Measurements from ENCODE around the gene GATA2. TPM values are rescaled to one million over a fixed set of nuclear protein-coding genes. Genes with fewer than 3 reads are reported as not detected.

Gene GATA2
- total and polyA plus RNA-seq, 2 of the 13 experiments (the other 11 are each of a cell fraction or from before 2014, with no cell fraction given), result 3.5 to 6.2 TPM

DNA sequence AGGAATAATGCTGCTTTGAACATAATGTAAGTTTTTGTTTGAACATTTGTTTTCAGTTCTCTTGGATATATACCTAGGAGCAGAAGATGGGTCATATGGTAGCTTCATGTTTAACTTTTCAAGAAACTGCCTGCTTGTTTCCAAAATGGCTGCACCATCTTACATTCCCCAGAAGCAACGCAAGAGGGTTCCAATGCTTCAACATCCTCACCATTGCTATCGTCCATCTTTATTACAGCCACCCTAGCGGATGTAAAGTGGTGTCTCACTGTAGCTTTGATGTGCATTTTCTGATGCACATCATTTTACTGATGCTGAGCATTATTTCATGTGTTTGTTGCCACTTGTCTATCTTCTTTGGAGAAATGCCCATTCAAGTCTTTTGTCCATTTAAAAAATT, 46.4 kb upstream of the GATA2 start (continued):
- no peak for TF ChIP-seq RNF219 (CRISPR knock-in tag; IDR thresholded peaks at IDR 0.05)

- intact Hi-C loops (cut with micrococcal nuclease; ENCODE audit: unreplicated experiment), result no loop called here
- no peak for TF ChIP-seq PRMT3 (CRISPR knock-in tag; IDR thresholded peaks at IDR 0.05; ENCODE audit: borderline replicate concordance, low read depth)
- TF ChIP-seq EP300 (IDR thresholded peaks at IDR 0.05; ENCODE audit: low read depth in 2 of 2, low read length in 2 of 2), result no peak
- TF ChIP-seq EP300 (CRISPR knock-in tag; IDR thresholded peaks at IDR 0.05; ENCODE audit: borderline replicate concordance), result no peak
- TF ChIP-seq, protein P1, sequence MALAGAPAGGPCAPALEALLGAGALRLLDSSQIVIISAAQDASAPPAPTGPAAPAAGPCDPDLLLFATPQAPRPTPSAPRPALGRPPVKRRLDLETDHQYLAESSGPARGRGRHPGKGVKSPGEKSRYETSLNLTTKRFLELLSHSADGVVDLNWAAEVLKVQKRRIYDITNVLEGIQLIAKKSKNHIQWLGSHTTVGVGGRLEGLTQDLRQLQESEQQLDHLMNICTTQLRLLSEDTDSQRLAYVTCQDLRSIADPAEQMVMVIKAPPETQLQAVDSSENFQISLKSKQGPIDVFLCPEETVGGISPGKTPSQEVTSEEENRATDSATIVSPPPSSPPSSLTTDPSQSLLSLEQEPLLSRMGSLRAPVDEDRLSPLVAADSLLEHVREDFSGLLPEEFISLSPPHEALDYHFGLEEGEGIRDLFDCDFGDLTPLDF (CRISPR knock-in tag; IDR thresholded peaks at IDR 0.05), result no peak
- TF ChIP-seq TP53 (CRISPR knock-in tag; conservative IDR thresholded peaks at IDR 0.05), result no peak
- TF ChIP-seq CREBL2 (CRISPR knock-in tag; IDR thresholded peaks at IDR 0.05; ENCODE audit: borderline replicate concordance), result no peak
- TF ChIP-seq HIC2 (CRISPR knock-in tag; IDR thresholded peaks at IDR 0.05; ENCODE audit: low read depth), result no peak
- POLR2A ChIA-PET, result no interaction called here
- in situ Hi-C loops (cut with HindIII; ENCODE audit: extremely low pct_ligation_motif_present, low pct_unique_long_range_greater_than_20kb), result no loop called here
- Histone ChIP-seq H2AFZ (ENCODE audit: low read length) (no peak overlapping the region), H4K20me1 (ENCODE audit: insufficient read depth, low read length) (no peaks in the 10 kb centered on the region), H3K9me3 (ENCODE audit: low read length) (no peaks in the 10 kb centered on the region), H3K4me2 (ENCODE audit: low read depth, low read length) (no peak overlapping the region), H3K9ac (ENCODE audit: insufficient read depth, low read depth, low read length) (no peak overlapping the region), H3K4me1 (ENCODE audit: insufficient read depth, low read length) (no peaks in the 10 kb centered on the region), H3K27ac (ENCODE audit: extremely low read length, insufficient read depth, low read length) (no peak overlapping the region), H3K36me3 (replicated peaks in 1 of 2; ENCODE audit: control insufficient read depth in 1 of 2, insufficient read depth in 2 of 2, low read length in 2 of 2) (no peaks in the 10 kb centered on the region), H3K27me3 (ENCODE audit: control insufficient read depth in 1 of 2, insufficient read depth in 2 of 2, low read length in 2 of 2) (peaks cover 3 to 13% of the 10 kb centered on the region in 2 experiments; a peak in 4 of 5 replicates), H3K79me2 (ENCODE audit: insufficient read depth, low read length) (no peaks in the 10 kb centered on the region), H3K4me3 (replicated peaks in 1 of 3; ENCODE audit: insufficient read depth in 1 of 3, low read depth in 2 of 3, low read length in 3 of 3) (no peak overlapping the region)
- ATAC-seq, result no peak
- BruUV-seq (replicated peaks), result no TSS peak
- WGBS (ENCODE audit: low lambda C conversion rate), result 15% methylated on average over 4 of the region's 4 CpGs
- FAIRE-seq, result no peak
- no peak for DNase-seq (ENCODE audit: low spot score)
- CTCF ChIA-PET (ENCODE audit: low intra/inter-chr PET ratio, low total read pairs), result no interaction called here
Measured at GRCh38 chr3:128537091-128537703, 44.2 kb upstream of the GATA2 start.
